HEK293T (cell line): ENCODE results near the gene IGF1R.

Source experiments
- ARNT ChIP-seq: fragments of 450-650 bp; IDR thresholded peaks from 2 replicates; pipeline ENCODE4 v1.6.1; 2017; ENCODE audit warnings: mild to moderate bottlenecking
- BHLHE40 ChIP-seq: fragments of 450-650 bp; IDR thresholded peaks from 2 replicates; pipeline ENCODE4 v1.6.1; 2016; ENCODE audit warnings: mild to moderate bottlenecking, moderate library complexity, borderline replicate concordance
- ELF4 ChIP-seq: fragments of 450-650 bp; IDR thresholded peaks from 2 replicates; pipeline ENCODE4 v1.6.1; 2017; ENCODE audit warnings: antibody characterized with exemption
- FOXA1 ChIP-seq: fragments of 450-650 bp; IDR thresholded peaks from 2 replicates; pipeline ENCODE4 v1.6.1; 2016; ENCODE audit warnings: mild to moderate bottlenecking
- FOXK2 ChIP-seq: fragments of 450-650 bp; IDR thresholded peaks from 2 replicates; pipeline ENCODE4 v1.6.1; 2016; ENCODE audit warnings: mild to moderate bottlenecking
- FOXM1 ChIP-seq: fragments of 450-650 bp; IDR thresholded peaks from 2 replicates; pipeline ENCODE4 v1.6.1; 2017; ENCODE audit warnings: mild to moderate bottlenecking, borderline replicate concordance
- HDGF ChIP-seq: fragments of 450-650 bp; IDR thresholded peaks from 2 replicates; pipeline ENCODE4 v1.6.1; 2017; ENCODE audit warnings: antibody characterized with exemption, borderline replicate concordance
- L3MBTL2 ChIP-seq: fragments of 450-650 bp; conservative IDR thresholded peaks from 2 replicates; pipeline ENCODE4 v1.6.1; 2016; ENCODE audit warnings: mild to moderate bottlenecking
- SP1 ChIP-seq: fragments of 450-650 bp; IDR thresholded peaks from 2 replicates; pipeline ENCODE4 v1.6.1; 2017
- SUZ12 ChIP-seq: fragments of 450-650 bp; IDR thresholded peaks from 2 replicates; pipeline ENCODE4 v1.6.1; 2016; ENCODE audit warnings: mild to moderate bottlenecking

GRCh38 chr15:98669638-98670037, 21.3 kb downstream of the IGF1R start:
- TF ChIP-seq BHLHE40 (no peak), SUZ12 (no peak), L3MBTL2 (no peak), FOXA1 (no peak), FOXM1 (no peak), ELF4 (no peak), FOXK2 (no peak), SP1 (no peak), ARNT (no peak), HDGF (no peak)
